Stimulated activated CD4-positive, alpha-beta T cell treated with anti-CD3 and anti-CD28 coated beads, Interleukin-1b, Interleukin-23, amount 100 ng/mL, for 1 hour (primary cell): ENCODE data around the gene CCDC154.

Experiments used
- DNase-seq, 2 donors: peaks; one replicate each; pipeline ENCODE4 v3.0.0-alpha.2; 2020; ENCODE audit warnings: low read depth in 2 of 2

CCDC154 gene

DNA sequence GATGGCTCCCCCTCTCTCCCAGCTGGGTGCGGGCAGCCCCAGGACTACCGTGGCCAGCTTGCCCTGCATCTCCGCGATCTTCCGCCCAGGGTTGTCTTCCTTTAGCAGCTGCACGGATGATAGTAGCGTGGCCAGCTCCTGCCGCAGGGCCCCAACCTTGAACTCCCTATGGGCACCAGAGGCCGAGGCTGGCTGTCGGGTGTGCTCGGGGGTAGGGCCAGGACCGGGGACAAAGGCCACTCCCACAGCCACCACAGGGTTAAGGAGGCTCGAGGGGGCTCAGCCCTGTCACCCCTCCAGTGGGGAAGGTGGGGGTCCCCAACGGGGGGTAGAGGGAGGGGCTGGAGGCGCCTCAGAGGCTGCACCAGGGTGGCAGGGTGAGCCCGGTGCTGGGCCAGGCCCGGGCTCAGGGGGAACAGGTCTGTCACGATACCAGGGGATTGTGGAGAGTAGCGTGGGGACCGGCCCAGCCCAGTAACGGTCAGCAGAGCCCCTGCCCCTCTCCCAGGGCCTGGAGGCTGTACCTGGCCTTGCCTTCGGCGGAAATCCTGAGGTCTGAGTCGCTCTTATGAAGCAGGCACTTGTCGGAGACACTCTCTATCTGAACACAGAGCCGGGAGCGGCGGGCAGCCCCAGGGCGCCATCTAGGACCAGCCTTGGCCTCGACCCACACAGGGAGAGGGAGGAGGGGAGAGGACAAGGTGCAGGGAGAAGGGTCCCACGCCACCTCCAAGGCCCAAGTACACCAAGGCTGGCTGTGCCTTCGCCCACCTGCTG lies 8.2 kb downstream of the CCDC154 start:
- no peak for DNase-seq

DNA sequence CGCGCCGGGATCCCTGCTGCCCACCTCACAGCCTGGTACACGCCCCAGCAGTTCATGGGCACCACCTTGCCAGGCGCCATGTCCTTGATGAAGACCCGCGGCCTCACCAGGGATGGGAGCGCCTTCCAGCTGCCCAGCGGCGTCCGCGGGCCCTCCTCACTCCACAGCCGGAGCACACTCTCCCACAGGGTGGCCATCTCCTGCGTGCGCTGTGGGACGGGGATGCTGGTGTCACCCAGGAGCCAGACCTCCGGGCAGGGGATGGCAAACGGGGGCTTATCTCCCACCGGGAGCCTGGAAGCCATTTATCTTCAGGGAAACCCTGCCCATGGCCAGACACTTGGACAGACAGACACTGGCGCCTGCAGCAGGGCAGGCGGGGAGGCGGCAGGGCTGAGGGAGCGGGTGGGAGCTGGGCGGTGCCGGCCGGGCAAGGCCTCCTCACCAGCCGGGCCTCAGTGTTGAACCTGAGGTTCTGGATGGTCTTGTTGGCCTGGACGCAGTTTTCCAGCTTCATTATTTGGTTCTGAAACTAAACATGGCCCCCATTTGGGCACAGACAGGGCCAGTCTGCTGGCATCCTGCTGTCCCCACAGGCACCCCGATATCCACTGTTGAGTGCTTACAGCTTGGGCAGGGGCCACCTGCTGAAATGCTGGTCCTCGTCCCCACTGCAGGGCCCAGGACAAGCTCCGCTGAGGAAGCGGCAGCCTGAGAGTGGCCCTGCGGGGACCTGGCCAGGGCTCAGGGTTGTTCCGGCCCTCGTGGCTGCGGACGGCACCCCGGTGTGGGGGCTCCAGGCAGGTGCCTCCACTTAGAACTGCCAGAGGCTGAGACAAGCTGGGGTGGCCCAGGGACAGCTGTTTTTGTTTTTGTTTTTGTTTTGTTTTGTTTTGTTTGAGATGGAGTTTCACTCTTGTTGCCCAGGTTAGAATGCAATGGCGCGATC lies 9.4 kb downstream of the CCDC154 start:
- DNase-seq: no peak

DNA sequence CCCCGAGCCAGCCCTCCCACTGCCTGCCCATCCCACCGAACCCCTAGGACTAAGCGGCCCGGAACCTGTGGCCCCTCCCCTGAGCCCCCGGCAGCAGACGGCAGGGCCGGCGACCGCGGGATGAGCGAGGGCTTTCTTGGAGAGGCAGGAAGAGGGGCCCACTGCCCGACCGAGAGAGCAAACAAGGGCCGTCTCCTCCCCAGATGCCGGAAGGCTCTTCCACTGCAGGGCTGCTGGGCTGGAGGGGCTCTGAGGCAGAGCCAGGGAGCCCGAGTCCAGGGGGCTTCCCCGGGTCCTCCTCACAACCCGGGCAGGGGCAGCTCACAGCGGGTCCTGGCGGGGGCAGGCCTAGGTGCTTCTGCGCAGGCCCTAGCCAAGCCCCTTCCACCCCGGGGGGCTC lies 10.6 kb downstream of the CCDC154 start:
- DNase-seq: no peak

DNA sequence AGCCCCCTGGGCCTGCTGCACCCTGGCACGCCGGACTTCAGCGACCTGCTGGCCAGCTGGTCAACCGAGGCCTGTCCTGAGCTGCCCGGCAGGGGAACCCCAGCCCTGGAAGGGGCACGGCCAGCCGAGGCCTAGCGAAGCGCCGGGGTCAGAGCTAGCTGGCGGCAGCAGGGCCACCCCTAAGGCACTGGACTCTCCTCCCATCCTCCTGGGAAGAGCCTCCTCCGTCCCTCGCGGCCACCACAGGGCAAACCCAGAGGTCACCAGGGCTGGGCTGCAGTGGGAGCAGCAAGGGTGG lies 11.1 kb downstream of the CCDC154 start:
- no peak for DNase-seq

DNA sequence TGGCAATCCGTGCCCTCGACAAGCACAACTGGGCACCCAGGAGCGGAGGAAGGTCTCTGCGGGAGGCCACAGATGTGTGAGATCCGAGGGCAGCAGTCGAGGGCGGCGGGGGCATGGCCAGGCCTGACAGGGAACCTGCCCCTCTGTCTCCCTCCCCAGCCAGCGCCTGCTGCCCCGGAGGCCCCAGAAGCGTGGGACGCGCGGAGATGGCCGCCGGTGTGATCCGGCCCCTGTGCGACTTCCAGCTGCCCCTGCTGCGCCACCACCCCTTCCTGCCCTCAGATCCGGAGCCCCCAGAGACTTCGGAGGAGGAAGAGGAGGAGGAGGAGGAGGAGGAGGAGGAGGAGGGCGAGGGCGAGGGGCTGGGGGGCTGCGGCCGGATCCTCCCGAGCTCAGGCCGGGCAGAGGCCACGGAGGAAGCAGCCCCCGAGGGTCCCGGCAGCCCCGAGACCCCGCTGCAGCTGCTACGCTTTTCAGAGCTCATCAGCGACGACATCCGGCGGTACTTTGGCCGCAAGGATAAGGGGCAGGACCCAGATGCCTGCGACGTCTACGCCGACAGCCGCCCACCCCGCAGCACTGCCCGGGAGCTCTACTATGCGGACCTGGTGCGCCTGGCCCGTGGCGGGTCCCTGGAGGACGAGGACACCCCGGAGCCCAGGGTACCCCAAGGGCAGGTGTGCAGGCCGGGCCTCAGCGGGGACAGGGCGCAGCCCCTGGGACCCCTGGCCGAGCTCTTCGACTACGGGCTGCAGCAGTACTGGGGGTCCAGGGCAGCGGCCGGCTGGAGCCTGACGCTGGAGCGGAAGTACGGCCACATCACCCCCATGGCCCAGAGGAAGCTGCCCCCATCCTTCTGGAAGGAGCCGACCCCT lies 11.7 kb downstream of the CCDC154 start:
- DNase-seq: no peak

DNA sequence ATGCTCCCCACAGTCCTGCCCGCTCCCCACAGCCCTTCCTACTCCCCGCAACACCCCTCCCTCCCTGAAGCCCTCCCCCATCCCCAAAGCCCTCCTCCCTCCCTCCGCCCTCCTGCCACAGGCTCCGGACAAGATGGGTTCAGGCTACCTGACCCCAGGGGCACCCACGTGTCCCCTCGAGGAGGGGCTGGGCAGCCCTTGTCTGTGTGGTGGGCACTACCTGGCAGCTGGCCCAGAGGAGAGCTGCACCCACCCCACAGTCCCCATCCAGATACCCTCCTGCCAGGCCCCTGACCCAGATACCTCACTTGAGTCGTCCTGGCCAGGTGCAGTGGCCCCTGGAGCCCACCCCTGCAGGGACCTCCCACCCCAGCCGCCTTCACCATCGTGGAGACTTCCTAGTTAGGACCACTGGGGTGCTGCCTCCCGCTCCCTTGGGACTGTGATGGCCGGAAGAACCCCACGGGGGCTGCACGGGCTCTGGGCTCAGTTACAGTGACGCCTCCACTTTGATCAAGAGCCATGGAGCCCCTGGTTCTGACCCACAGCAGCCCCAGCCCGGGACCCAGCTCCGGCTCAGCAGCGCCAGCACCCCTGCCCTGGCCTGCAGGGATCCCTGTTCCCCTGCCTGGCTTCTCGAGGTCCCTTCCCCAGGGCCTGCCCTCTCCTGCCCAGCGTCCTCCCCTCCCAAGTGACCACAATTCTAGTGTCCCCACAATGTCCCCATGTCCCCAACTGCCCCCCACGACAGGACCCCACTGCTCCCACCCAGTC lies 12.7 kb downstream of the CCDC154 start:
- no peak for DNase-seq

DNA sequence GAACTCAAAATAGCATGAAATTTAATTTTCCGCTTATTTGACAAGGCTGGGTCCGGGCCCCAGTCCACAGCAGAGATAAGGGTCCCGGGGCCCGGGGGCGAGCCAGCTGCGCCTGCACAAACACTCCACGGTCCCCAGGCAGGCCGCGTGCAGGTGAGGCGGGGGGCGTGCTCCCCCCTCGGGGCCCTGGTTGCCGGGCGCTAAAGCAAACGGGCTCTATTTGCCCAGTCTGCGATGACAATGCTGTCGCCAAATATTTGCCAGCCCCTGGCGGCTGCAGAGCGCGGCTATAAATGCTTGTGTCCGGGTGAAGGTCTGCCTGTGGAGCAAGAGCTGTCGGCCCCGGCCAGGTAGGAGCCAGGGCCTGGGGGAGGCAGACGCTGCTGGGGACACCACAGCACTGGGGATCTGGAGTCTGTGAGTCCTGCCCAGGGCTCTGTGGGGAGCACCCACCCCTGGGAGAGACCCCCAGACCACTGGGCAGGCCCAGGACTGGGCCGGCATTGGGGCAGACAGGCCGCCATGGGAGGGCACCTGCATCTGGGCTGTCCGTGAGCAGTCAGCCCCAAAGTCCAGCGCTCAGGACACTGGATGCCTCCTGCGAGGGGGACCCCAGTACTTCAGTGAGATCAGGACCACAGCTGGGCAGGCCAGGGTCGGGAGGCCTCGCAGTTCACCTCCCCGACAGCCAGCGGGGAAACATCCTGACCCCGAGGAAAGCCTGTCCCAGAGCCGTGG lies 13.4 kb downstream of the CCDC154 start, which contains the start of gene PERCC1:
TSS of gene PERCC1 (plus strand) at position 320 of the 738 bp plus-strand sequence. CDS start 1,516 bp downstream, outside the sequence.
- no peak for DNase-seq

DNA sequence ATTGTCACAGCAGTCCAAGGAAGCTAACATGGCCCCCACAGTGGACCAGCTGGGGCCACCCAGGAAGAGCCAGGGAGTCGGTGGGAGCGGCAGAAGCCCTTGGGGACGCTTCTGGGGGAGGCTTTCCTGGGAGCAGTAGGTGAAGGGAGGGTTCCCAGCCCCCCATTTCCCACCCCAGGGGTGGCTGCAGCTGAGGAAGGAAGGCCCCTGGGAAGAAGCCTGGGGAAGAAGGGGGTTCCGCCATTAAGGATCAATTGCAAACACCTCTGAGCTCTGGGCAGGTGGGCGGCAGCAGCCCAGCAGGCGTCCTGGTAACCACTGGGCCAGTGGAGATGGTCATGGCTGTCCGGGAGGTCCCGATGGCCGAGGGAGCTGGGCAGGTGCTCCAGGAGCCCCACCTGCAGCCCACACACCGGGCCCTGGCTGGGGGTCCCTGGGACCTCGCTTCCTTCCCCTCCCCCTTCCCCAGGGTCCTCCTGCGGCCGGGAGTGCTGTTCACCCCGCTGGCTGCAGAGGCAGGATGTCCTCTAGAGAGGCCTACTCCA lies 14.1 kb downstream of the CCDC154 start:
- no peak for DNase-seq

DNA sequence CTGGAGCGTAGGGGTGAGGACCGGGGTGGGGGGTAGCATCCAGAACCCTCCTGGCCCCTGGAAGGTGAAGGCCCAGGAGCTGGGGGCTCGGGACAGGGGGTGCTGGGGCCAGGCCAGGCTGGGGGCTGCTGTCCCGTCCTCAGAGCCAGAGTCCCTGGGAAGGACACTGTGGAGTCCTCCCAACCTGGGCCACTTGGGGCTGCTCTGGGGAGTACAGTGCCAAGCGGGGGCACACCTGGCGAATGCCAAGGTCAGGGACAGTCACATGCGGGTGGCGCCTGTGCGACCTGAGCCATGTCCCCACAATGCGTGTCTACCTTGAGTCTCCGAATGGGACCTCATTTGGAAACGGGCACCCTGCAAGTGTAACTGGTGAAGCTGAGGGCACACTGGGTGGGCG lies 14.7 kb downstream of the CCDC154 start:
- DNase-seq: no peak

DNA sequence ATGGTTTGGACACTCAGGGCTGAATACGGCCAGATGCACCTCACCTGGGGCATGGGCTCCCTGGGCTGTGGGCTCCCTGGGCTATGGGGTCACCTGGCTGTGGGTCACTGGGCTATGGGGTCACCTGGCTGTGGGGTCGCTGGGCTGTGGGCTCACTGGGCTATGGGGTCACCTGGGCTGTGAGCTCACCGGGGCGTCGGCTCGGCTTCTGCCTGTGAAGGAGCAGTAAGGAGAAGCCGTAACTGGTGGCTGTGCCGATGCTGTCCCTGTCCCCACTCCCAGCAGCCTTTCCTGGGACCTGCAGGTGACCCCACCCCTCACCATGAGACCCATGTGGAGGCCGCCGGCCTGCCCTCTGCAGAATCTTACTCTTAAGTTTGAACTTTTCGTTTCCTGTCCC lies 15.3 kb downstream of the CCDC154 start:
- DNase-seq: no peak

DNA sequence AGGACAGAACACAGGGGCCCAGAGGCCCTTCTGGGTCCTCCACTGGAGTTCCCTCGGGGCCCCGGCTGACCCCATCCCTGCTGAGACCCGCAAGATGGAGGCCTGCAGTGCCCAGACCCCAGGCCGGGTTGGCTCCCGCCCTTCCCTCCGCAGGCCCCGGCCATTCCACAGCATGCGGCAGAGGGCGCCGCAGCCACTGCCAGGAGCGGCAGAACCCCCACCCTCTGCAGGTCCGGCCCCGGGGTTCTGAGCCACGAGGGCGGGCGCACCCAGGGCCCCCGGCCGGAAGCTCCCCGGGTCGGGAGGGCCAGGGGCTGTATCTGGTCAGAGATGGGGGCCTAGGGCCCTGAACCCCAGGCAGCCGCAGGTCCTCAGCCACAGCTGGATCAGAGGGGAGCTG lies 15.8 kb downstream of the CCDC154 start:
- DNase-seq: no peak

DNA sequence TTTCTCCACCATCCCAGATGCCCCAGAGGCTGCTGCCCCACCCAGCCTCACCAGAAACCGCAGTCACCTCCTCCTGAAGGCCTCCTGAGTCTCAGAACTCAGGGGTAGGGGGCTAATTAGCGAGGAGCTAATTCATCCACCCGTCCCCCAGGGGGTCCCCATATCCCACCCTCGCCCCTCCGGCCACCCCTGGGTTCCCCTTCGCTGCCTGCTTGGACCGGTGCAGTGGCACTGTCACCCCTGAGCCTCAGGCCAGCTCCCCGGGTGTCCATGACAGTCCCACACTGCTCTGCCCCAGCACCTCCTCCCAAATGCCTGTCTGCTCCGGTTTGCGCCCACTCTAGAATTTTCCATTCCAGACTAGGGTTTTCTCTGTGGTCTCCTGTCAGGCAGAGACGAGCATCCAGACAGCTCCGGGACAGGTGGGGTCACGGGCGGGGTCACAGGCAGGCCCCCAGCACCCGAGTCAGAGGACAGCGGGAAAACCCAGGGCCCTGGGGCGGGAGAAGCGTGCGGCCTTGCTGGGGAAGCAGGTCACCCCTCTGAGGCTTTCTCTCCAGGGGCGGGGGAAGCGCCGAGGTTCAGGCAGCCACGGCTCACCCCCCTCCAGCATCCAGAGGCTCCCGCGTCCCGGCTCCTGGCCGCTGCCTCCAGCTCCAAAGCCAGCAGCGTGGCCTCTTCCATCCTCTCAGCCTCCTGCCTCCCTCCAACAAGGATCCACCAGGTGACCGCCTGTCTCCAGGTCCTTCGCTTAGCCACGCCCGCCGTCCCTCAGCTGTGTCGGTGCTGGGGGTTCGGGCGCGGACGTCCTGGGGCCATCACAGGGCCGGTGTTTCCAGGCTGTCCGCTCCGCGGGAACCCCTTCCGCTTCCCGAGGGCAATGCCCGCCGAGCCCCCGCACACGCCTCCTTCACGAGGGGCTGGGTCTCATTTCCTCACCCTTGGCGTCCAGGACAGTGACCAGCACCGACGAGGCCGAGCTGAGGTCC lies 16.6 kb downstream of the CCDC154 start:
- DNase-seq: no peak

DNA sequence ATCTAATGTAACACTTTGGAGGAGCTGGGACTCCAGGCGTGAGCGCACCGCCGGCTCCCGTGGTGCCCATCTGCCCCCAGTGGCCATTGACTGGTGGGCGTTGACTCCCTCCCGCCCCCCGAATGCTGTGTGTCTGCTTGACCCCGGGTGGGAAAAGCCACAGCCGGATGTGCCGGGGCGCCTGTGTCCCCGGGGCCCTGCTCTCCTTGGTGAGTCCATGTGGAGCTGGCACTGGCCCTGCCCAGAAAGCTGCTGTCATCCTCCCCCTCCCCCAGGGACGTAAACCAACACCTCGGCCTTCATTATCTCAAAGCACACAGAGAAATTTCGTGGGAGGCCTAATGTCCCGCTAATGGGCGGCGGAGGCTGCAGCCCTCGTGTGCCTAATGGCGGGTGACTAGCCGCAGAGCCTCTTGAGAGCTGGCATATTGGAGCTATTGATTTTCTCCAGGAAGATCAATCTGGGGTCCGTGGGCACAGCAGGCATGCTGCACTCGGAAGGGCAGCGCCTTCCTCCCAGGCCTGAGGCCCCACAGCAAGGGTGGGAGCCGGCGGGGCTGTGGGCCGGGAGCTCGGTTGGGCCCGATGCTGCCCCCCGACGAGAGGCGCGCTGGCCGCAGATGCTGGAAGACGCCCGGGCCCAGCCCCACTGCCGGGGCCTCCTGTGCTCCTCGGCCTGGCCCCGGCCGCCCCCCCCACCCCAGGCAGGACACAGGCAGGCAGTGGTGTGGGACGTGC lies 17.5 kb downstream of the CCDC154 start:
- no peak for DNase-seq

DNA sequence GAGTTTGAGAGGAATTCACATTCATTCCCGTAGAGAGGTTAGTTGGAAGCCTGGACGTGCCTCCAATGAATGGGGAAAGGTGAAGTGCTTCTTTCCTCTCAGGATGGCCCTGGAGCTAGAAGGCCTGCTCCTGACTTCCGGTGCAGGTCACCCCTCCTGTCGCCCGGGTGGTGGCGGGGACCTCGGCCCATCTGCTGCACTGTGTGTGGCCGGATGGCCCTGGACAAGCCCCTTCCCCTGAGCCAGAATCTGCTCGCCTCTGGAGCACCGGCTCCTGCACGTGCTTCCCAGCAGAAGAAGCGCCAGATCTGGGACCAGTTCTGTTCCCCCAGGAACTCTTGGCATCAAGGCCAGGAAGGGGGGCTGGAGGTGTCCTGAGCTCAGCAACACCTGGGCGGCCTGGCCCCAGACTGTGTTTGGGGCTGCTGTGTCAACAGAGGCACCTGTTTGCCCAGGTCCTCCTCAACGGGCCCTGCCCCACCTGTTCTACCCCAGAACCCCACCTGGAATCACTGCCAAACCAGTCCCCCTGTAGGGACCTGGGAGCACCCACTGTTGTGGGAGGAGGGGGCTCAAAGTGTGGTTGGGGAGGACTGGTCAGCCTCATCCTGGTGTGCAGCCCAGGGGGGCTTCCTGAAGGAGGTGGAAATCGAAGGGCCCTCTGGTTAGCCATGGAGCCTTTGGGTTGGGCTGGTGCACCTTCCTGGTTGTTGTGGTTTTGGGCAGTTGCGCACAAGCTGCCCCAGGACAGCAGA lies 18.6 kb downstream of the CCDC154 start:
- DNase-seq: no peak

DNA sequence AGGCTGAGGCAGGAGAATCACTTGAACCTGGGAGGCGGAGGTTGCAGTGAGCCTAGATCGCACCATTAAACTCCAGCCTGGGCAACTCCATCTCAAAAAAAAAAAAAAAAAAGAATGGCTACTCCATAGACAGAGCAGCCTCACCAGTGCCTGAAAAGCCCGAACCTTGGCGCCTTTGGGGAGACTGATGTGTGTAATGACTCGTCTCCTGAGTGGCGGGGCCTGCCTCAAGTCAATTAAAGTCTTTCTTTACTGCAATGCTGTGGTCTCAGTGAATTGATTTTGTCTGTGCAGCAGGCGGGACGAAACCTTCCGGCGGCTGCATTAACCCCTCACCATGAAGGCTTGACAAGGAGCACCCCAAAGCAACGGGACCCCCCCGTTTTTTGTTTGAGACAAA lies 20.3 kb downstream of the CCDC154 start:
- no peak for DNase-seq

DNA sequence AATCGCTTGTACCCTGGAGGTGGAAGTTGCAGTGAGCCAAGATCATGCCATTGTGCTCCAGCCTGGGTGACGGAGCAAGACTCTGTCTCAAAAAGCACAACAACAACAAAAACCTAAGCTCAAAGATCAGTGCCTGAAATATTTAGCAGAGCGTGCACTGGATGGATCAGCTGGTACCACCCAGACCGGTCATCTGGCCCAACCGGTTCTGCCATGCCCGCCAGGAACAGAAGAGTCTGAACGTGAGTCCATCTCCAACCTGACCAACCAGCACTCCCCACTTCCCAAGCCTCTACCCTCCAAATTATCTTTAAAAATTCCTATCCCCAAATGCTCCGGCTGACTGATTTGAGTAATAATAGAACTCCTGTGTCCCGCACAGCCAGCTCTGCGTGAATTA lies 22.3 kb downstream of the CCDC154 start:
- DNase-seq: no peak

DNA sequence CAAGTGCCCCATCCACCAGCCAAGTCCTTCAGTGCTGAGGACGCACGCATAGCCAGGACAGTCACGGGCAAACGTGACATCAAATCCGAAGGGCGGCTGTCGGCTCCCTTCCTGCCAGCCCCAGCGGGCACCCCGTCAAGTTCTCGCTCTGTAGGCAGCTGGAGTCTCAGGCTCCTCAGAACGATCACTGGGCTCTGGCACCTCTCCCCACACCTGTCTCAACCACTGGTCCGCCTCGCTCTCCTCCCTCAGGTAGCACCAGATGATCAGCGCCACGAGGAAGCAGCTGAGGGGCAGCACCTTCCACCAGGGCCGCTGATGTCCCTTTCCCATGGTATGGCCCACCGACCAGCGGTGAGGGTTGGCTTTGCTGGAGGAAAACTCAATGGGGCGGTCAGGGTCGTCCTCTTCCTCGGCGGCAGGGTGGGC lies 24.2 kb downstream of the CCDC154 start:
- DNase-seq: no peak
